Measurements from ENCODE around the gene PTCSC3.

Gene PTCSC3

GRCh38 chr14:36085861-36086260, 90.7 kb downstream of the PTCSC3 start:
- no peak for TF ChIP-seq CTCF (IDR thresholded peaks at IDR 0.05; ENCODE audit: extremely low read depth, insufficient read depth, missing control alignments)
- in situ Hi-C loops (cut with MboI; ENCODE audit: low pct_unique_long_range_greater_than_20kb, low sequenced_read_pairs, unreplicated experiment) = no loop called here
- no peak for DNase-seq (ENCODE audit: low spot score)
